ENCODE measurements around the gene ANGPTL7. TPM values are rescaled to one million over a fixed set of nuclear protein-coding genes. Genes with fewer than 3 reads are reported as not detected.

The ANGPTL7 gene
- total RNA-seq, 2 experiments from 2014 or later = not detected

DNA sequence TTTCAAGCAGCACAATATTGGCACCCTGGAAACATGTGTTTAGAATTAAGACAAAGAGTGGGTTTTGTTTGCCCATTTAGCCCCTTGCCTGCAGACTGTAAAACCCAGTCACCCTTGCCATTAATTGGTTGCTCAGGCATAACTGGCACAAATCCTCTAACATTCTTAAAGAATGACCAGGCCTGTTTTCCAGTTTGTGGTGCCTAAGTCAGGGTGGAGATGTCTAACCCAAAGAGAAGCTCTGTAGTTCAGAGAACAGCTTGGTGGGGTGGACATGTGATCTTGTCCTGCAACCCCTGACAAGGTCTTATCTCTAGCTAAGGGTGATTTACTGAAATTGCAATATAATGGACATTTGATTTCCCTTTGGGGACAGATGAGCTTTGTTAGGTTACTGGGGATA is 8.8 kb upstream of the ANGPTL7 start:
- DNase-seq = no peak
- no peak overlapping the region for H3K4me3 Mint-ChIP-seq
- H3K36me3 Mint-ChIP-seq = peaks cover 8% of the 10 kb centered on the region
- no peaks in the 10 kb centered on the region for H3K27me3 Mint-ChIP-seq
- H3K4me1 Mint-ChIP-seq = no peaks in the 10 kb centered on the region
- no peak overlapping the region for H3K27ac Mint-ChIP-seq
- no peaks in the 10 kb centered on the region for H3K9me3 Mint-ChIP-seq

DNA sequence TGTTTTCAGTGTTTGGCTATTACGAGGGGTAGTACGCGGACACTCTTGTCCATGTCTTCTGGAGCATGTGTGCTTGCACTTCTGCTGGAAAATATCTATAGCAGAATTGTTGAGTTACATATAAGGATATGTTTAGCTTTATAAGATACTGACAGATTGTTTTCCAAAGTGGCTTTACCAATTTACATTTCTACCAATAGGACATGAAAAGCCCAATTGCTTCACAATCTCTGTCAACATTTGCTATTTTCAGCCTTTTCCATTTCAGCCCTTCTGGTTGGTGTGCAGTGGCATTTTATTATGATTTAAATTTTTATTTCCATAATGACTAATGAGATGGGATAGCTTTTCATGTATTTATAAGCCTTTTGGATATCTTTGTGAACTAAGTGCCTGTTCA is 6.3 kb upstream of the ANGPTL7 start:
- no peak for DNase-seq
- no peaks in the 10 kb centered on the region for H3K4me1 Mint-ChIP-seq
- peaks cover 5% of the 10 kb centered on the region for H3K36me3 Mint-ChIP-seq
- H3K27me3 Mint-ChIP-seq = no peaks in the 10 kb centered on the region
- H3K4me3 Mint-ChIP-seq = no peak overlapping the region
- no peak overlapping the region for H3K27ac Mint-ChIP-seq
- H3K9me3 Mint-ChIP-seq = no peaks in the 10 kb centered on the region

DNA sequence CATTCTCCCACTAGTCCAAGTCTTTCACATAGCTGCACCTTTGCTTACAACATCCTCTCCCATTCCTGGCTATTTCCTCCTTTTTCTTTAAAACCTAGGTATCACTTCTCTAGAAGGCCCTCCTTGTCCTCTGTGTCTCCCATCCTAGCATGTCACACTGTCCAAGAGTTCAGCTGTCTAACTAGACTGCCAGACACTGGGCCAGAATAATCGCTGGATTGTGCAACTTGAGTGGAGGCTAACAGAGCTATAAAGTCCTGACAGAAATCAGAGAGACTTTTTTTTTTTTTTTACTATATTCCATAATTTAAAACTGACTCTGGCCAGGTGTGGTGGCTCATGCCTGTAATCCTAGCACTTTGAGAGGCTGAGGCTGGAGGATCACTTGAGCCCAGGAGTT is 4.2 kb upstream of the ANGPTL7 start:
- Mint-ChIP-seq H3K4me3 (no peak overlapping the region), H3K36me3 (peaks cover 7% of the 10 kb centered on the region), H3K27ac (no peak overlapping the region), H3K9me3 (no peaks in the 10 kb centered on the region), H3K4me1 (no peaks in the 10 kb centered on the region), H3K27me3 (no peaks in the 10 kb centered on the region)
- DNase-seq = no peak

DNA sequence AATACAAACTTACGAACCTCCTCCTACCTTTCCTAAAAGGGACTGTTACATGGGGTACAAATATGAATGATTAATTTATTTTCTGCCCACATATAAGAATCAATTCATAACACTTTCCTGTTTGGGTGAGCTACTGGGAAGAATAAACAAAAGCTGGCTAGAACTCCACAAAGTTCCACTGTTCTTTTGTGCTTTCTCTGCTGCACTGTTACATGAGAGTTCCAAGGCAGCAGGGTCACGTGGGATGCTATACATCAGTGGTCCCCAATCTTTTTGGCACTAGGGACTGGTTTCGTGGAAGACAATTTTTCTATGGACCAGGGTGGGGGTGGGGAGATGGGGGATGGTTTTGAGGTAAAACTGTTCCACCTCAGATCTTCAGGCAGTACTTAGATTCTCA is 2.2 kb upstream of the ANGPTL7 start:
- no peak overlapping the region for H3K27ac Mint-ChIP-seq
- DNase-seq = no peak
- H3K9me3 Mint-ChIP-seq = no peaks in the 10 kb centered on the region
- H3K36me3 Mint-ChIP-seq = peaks cover 9% of the 10 kb centered on the region
- no peaks in the 10 kb centered on the region for H3K4me1 Mint-ChIP-seq
- no peaks in the 10 kb centered on the region for H3K27me3 Mint-ChIP-seq
- H3K4me3 Mint-ChIP-seq = no peak overlapping the region

DNA sequence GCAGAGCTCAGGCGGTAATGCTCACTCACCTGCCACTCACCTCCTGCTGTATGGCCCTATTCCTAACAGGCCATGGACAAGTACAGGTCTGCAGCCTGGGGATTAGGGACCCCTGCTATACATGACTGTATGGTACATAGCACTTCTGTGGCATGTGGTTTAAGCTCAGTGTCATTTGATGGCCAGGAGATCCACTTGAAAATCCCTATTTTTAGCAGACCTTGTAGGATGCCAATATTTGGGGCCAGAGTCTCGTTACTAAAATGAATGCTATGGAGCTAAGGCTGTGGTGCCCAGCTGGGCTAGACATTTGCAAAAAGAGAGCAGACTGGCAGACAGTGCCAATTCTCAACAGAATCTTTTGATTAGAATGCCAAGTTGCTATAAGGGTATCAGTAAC is 1.7 kb upstream of the ANGPTL7 start:
- DNase-seq = no peak
- Mint-ChIP-seq H3K9me3 (no peaks in the 10 kb centered on the region), H3K36me3 (peaks cover 12% of the 10 kb centered on the region), H3K4me3 (no peak overlapping the region), H3K27ac (no peak overlapping the region), H3K4me1 (no peaks in the 10 kb centered on the region), H3K27me3 (no peaks in the 10 kb centered on the region)

DNA sequence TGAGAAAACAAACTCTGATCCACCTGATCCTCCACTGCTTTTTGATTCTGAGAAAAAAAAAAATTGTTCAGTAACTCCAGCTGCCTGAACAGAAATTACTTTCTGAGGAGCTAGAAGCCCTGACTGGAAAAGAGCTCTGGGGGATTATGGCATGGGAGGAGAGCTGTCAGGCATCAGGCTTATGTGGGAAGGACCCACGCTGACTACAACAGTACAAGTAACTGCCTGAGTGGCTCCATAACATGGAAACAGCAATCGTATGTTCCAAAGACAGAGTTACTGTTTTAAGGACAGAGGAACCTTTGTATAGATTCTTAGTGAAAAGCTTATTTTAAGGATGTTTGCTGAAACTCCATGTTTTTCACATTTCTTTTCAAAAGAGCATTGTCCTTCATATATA is 1.2 kb upstream of the ANGPTL7 start:
- no peak overlapping the region for H3K4me3 Mint-ChIP-seq
- no peak for DNase-seq
- no peak overlapping the region for H3K27ac Mint-ChIP-seq
- peaks cover 12% of the 10 kb centered on the region for H3K36me3 Mint-ChIP-seq
- no peaks in the 10 kb centered on the region for H3K27me3 Mint-ChIP-seq
- no peaks in the 10 kb centered on the region for H3K9me3 Mint-ChIP-seq
- H3K4me1 Mint-ChIP-seq = no peaks in the 10 kb centered on the region

DNA sequence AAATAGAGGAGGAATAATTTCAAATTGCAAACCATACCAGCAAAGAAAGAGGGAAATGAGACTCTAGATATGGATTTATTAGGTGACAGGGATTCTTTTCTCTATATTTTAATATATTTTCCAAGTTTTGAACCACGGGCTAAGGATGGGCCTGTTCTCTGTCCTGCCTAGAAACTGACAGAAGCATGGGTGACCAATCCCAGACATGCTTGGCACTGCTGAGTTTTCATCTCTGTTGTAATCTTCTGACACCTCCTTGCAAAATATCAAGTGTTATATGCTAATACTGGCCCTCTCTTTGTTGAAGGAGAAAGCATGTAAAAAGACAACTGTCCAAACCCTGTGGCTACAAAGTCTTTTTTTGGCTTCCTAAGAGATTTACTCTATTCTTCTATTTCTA is 774 bp upstream of the ANGPTL7 start:
- DNase-seq = no peak
- H3K27ac Mint-ChIP-seq = no peak overlapping the region
- no peak overlapping the region for H3K4me3 Mint-ChIP-seq
- H3K36me3 Mint-ChIP-seq = peaks cover 12% of the 10 kb centered on the region
- no peaks in the 10 kb centered on the region for H3K9me3 Mint-ChIP-seq
- no peaks in the 10 kb centered on the region for H3K4me1 Mint-ChIP-seq
- no peaks in the 10 kb centered on the region for H3K27me3 Mint-ChIP-seq

DNA sequence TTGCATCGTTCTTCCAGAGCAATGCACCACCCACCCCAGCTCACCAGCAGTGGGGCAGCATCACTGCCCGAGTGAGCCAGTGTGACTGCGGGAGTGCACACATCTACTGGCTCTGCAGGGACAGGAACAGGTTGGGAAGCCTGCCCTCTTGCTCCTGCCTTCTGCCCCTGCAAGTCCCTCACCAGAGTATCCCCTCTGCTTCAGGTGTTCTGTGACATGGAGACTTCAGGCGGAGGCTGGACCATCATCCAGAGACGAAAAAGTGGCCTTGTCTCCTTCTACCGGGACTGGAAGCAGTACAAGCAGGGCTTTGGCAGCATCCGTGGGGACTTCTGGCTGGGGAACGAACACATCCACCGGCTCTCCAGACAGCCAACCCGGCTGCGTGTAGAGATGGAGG is 4.2 kb downstream of the ANGPTL7 start:
- no peak for DNase-seq
- H3K27ac Mint-ChIP-seq = no peak overlapping the region
- H3K4me1 Mint-ChIP-seq = no peaks in the 10 kb centered on the region
- no peaks in the 10 kb centered on the region for H3K27me3 Mint-ChIP-seq
- no peak overlapping the region for H3K4me3 Mint-ChIP-seq
- H3K36me3 Mint-ChIP-seq = peaks cover 16% of the 10 kb centered on the region
- H3K9me3 Mint-ChIP-seq = no peaks in the 10 kb centered on the region

DNA sequence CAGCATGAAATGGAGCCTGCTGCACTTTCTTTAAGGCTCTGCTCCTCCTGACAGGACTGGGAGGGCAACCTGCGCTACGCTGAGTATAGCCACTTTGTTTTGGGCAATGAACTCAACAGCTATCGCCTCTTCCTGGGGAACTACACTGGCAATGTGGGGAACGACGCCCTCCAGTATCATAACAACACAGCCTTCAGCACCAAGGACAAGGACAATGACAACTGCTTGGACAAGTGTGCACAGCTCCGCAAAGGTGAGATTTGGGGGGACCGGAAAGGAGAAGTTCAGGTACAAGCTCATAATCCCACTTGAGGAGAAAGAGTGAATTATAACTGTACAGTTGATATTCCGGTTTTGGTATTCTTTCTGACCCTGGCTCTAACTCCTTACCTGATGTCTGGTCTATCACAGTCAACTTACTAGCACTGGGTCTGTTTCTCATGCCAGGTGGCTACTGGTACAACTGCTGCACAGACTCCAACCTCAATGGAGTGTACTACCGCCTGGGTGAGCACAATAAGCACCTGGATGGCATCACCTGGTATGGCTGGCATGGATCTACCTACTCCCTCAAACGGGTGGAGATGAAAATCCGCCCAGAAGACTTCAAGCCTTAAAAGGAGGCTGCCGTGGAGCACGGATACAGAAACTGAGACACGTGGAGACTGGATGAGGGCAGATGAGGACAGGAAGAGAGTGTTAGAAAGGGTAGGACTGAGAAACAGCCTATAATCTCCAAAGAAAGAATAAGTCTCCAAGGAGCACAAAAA is 5.4 kb downstream of the ANGPTL7 start:
- DNase-seq = no peak
- Mint-ChIP-seq H3K27ac (no peak overlapping the region), H3K9me3 (no peaks in the 10 kb centered on the region), H3K4me1 (no peaks in the 10 kb centered on the region), H3K4me3 (no peak overlapping the region), H3K36me3 (peaks cover 19% of the 10 kb centered on the region), H3K27me3 (no peaks in the 10 kb centered on the region)

DNA sequence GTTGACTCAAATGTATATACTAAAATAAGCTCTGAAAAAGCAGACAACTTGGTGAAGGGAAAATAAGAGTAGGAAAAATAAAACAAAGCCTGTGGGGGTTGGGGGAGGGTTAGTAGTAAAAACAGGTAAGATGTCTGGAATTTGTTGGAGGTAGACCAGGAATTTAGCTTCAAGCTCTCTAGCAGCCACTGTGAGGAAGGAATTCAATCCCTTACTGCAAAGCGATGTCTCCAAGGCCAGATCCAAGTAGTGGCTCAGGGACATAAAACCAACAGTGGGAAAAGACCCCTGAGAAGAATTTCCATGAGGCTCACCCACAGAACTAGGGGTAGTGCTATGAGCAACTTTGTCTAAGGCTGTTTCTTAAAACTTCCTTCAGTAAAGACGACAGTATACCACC is 7.8 kb downstream of the ANGPTL7 start:
- no peak overlapping the region for H3K4me3 Mint-ChIP-seq
- H3K4me1 Mint-ChIP-seq = no peaks in the 10 kb centered on the region
- no peaks in the 10 kb centered on the region for H3K9me3 Mint-ChIP-seq
- no peaks in the 10 kb centered on the region for H3K27me3 Mint-ChIP-seq
- no peak for DNase-seq
- H3K27ac Mint-ChIP-seq = no peak overlapping the region
- H3K36me3 Mint-ChIP-seq = peaks cover 17% of the 10 kb centered on the region

DNA sequence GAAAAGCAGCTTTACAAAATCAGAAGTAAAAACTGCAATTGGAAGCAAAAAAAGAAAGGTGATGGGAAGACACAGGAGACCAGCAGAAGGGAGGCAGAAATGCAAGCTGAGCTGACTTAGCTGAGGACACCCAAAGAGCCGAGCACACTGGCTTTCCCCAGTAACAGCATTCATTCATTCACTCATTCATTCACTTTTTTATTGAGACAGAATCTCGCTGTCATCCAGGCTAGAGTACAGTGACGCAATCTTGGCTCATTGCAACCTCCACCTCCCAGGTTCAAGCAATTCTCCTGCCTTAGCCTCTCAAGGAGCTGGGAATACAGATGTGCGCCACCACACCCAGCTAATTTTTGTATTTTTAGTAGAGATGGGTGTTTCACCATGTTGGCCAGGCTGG is 8.2 kb downstream of the ANGPTL7 start:
- Mint-ChIP-seq H3K9me3 (no peaks in the 10 kb centered on the region), H3K27ac (no peak overlapping the region), H3K4me3 (no peak overlapping the region), H3K36me3 (peaks cover 13% of the 10 kb centered on the region), H3K27me3 (no peaks in the 10 kb centered on the region), H3K4me1 (no peaks in the 10 kb centered on the region)
- no peak for DNase-seq

DNA sequence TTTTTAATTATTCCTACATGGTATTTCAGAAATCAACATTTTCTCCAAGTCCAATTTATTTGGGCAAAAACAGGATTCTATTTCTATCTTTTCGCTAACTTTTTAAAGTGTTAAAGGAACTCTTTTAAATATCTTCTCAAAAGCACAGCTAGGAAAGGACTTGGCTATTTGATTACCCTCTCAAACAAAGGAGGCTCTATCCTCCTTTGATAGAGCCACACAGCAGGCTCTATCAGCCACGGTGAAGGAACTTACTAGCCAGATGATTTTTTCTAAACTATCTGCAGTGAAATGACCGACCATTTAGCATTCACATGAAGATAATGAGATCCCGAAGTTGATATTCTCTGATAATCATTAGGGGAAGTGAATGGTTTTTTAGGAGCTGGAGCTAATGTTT is 9.1 kb downstream of the ANGPTL7 start:
- H3K27me3 Mint-ChIP-seq = no peaks in the 10 kb centered on the region
- peaks cover 13% of the 10 kb centered on the region for H3K36me3 Mint-ChIP-seq
- H3K9me3 Mint-ChIP-seq = no peaks in the 10 kb centered on the region
- no peak overlapping the region for H3K4me3 Mint-ChIP-seq
- H3K27ac Mint-ChIP-seq = no peak overlapping the region
- H3K4me1 Mint-ChIP-seq = no peaks in the 10 kb centered on the region
- DNase-seq = no peak

DNA sequence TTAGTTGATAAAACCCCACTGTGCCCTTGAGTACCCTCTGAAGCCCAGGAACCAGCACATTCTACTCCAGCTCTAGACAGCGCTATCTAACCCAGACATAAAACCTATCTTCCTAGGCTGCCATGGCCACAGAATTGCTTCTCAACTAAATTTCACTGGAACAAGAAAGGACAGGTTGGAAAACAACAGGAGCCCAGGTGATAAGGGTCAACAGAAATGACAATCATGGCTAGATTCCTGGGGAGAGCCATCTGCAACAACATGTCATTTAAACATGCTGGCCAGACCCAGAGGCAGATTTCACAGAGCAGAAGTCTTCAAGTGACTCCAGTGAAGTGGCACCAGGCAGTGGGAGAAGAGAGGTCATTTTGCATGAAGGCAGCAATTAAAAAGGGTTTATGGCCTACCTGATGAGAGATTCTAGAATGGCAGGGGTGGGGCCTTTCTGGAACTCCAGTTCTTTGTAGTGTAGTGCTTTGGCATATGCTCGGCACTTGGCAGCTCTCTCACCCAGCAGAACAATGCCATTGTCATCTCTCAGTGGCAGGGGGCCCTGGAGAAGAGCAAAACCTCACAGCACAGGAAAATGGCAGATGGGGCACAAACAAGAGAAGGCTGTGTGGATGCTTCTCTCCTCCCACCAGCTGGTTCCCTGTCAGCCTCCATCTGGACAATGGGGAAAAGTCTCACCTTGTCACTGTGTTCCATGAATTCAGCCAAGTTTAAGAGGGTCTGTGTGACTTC is 9.9 kb downstream of the ANGPTL7 start:
- Mint-ChIP-seq H3K4me3 (no peak overlapping the region), H3K4me1 (no peaks in the 10 kb centered on the region), H3K27me3 (no peaks in the 10 kb centered on the region), H3K27ac (no peak overlapping the region), H3K36me3 (peaks cover 18% of the 10 kb centered on the region), H3K9me3 (no peaks in the 10 kb centered on the region)
- no peak for DNase-seq

DNA sequence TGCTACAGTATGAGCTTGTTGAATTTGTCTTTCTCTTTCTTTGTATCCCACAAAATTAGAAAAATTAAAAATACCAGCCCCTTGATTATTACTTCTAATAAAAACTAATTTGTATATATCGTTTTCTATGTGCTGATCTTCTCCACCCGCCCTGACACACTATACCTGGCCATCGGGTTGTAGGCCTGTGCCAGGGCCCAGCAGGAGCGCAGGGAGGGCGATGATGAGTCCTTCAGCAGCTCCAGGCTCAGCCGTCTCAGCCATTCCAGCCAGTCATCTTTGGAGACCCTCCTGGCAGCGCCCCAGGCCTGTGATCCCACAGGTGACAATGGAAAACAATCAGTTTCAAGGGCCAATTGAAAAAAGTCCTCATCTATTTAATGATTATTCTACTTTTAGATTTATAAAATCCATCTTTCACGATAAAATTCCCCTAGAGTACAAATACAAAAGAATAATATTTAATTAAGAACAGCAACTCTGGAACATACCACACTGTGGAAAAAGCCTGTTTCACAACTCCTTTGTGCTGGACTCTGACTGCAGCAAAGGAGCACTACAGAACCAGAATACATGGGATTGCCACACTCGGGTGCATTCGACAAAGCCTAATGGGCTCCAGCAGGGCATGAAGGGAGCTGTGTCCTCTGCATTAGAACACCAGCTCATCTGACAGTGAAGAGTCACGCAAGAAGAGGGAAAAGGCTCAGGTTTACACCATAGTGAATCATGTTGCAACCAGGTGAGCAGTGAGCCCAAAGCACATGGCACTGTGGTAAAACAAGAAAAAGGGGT is 15.4 kb downstream of the ANGPTL7 start:
- H3K27ac Mint-ChIP-seq = no peak overlapping the region
- no peak for DNase-seq

DNA sequence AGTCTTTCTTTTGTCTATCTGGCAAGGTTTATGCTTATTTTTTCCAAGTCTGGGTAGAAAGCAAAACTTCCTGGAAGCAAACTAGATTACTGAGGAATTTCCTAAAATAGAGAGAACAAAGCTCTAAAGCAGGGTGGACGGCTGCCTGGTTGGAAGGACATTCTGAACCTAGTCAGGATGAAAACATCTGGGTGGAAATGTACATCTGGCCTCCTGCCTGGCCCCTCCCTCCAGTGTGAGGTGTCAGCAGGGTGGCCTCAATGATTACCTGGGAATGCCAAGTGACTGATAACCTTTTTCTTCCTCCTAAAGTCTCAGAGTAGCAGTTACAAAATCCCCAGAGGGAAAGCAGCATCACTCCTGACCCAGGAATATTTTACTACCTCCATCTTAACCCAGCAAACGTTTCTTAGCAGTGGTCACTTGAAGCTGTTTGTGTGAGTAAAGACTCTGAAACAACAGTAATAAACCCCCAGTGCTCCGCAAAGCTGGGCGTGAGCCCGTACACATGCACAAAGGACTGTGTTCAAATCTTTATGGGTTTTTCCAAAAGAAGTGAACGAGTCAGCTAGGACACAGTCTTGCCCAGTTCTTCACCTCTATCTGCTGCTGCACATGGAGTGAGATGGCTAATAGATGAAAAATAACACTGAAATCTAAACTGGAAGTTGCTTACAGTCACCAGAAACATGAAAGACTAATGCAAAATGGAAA is 18.9 kb downstream of the ANGPTL7 start:
- H3K36me3 Mint-ChIP-seq = peaks cover 22% of the 10 kb centered on the region
- H3K27ac Mint-ChIP-seq = no peak overlapping the region
- H3K4me1 Mint-ChIP-seq = no peaks in the 10 kb centered on the region
- no peak overlapping the region for H3K4me3 Mint-ChIP-seq
- H3K9me3 Mint-ChIP-seq = no peaks in the 10 kb centered on the region
- DNase-seq = no peak
- no peaks in the 10 kb centered on the region for H3K27me3 Mint-ChIP-seq

More for the DNA sequence above, 15.4 kb downstream of the ANGPTL7 start:
- Mint-ChIP-seq H3K4me3 (no peak overlapping the region), H3K36me3 (peaks cover 10% of the 10 kb centered on the region), H3K27me3 (no peaks in the 10 kb centered on the region), H3K4me1 (no peaks in the 10 kb centered on the region), H3K9me3 (no peaks in the 10 kb centered on the region)
